Right lobe of liver (tissue), 6 donors: ENCODE results near the gene PPP2R5A. TPM values are rescaled to one million over a fixed set of nuclear protein-coding genes. Genes with fewer than 3 reads are reported as not detected.

Experiments
- ATAC-seq, 4 donors: fragments of 200-7000 bp; cut with Tn5 transposase; one replicate each; pipeline ENCODE4 v1.9.1; 2020; ENCODE audit warnings: mild to moderate bottlenecking in 4 of 4, moderate library complexity in 4 of 4
- DNase-seq, 3 donors: peaks; one replicate each; pipeline ENCODE4 v3.0.0-alpha.2; 2020
- H3K27ac ChIP-seq, 3 donors: fragments of 200-600 bp; one replicate each; pipeline ENCODE4 v1.8.0; 2022
- H3K27me3 ChIP-seq, 2 donors: fragments of 200-600 bp; one replicate each; pipeline ENCODE4 v1.8.0; 2022
- H3K36me3 ChIP-seq, 4 donors: fragments of 200-600 bp; sonication (generic) in 1 of 4; one replicate each; pipeline versions ENCODE4 v1.5.1 to v1.8.0; 2017 to 2022; ENCODE audit warnings: control low read depth in 1 of 4
- H3K4me1 ChIP-seq, 4 donors: fragments of 200-600 bp; sonication (generic) in 1 of 4; one replicate each; pipeline versions ENCODE4 v1.5.1 to v1.8.0; 2017 to 2022; ENCODE audit warnings: control low read depth in 1 of 4
- H3K4me3 ChIP-seq, 3 donors: fragments of 200-600 bp; one replicate each; pipeline ENCODE4 v1.8.0; 2022
- H3K9me3 ChIP-seq, 4 donors: fragments of 200-600 bp; sonication (generic) in 1 of 4; one replicate each; pipeline versions ENCODE4 v1.5.1 to v1.8.0; 2017 to 2022; ENCODE audit warnings: control low read depth in 1 of 4
- POLR2A ChIP-seq: fragments of 450-650 bp; IDR thresholded peaks from one replicate; pipeline ENCODE4 v1.6.1; 2017; ENCODE audit warnings: antibody characterized with exemption, mild to moderate bottlenecking
- WGBS: methylation state at CpG from one replicate; pipeline ENCODE4 v1.1.6; 2018; ENCODE audit warnings: low coverage, low lambda C conversion rate; ENCODE audit not compliant: insufficient coverage; ENCODE audit errors: missing lambda C conversion rate; 5-methylcytosine and 5-hydroxymethylcytosine counted together
- intact Hi-C, 2 donors: fragments of 100-400 bp; cut with DNase I; formaldehyde crosslinking; loops; one replicate each; pipeline versions ENCODE4 v1.11.2 to v1.14.1; 2022
- total RNA-seq, 6 experiments: library from RNA; depleted of rRNA in 2 of 6; stranded (reverse); fragments of >200 nt in 2 of 6; fragmentation: NEBNext Ultra II Directional in 3 of 6; extraction: Animal tissue kit (Norgen Biotek cat#: 25700) in 3 of 6; gene quantifications; one replicate each; pipeline versions ENCODE4 v1.1.0 to v1.2.4, GENCODE V29; 2016 to 2023
- TF ChIP-seq, protein P1 (sequence below), 4 donors: fragments of 200-600 bp in 3 of 4; fragments of 450-650 bp in 1 of 4; IDR thresholded peaks; one replicate each; pipeline versions ENCODE4 v1.5.1 to v1.8.0; 2016 to 2022; ENCODE audit warnings: antibody characterized with exemption in 4 of 4, mild to moderate bottlenecking in 2 of 4
- donor health status: DM: no; HTN: yes; CAD: no.
- donor health status: DM: no; HTN: no; CAD: no.
- donor health status: DM: no; HTN: no; CAD: no.
- donor health status: DM: no; HTN: yes; CAD: no.
- donor health status: DM: no; HTN: yes; CAD: no.

Gene PPP2R5A
- total RNA-seq, 6 experiments from 2014 or later: 28.5 to 57.2 (median 33.3) TPM

- DNase-seq (no peak), ATAC-seq (no peak)
- peaks cover 0 to 59% (median 22%) of the 10 kb centered on the region in 4 donors for H3K4me1 ChIP-seq
- intact Hi-C loops: no loop called here
- TF ChIP-seq POLR2A: no peak
- TF ChIP-seq, protein P1, sequence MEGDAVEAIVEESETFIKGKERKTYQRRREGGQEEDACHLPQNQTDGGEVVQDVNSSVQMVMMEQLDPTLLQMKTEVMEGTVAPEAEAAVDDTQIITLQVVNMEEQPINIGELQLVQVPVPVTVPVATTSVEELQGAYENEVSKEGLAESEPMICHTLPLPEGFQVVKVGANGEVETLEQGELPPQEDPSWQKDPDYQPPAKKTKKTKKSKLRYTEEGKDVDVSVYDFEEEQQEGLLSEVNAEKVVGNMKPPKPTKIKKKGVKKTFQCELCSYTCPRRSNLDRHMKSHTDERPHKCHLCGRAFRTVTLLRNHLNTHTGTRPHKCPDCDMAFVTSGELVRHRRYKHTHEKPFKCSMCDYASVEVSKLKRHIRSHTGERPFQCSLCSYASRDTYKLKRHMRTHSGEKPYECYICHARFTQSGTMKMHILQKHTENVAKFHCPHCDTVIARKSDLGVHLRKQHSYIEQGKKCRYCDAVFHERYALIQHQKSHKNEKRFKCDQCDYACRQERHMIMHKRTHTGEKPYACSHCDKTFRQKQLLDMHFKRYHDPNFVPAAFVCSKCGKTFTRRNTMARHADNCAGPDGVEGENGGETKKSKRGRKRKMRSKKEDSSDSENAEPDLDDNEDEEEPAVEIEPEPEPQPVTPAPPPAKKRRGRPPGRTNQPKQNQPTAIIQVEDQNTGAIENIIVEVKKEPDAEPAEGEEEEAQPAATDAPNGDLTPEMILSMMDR (IDR thresholded peaks at IDR 0.05): no peak
- no peaks in the 10 kb centered on the region for H3K9me3 ChIP-seq
- no peaks in the 10 kb centered on the region for H3K36me3 ChIP-seq
- peak overlapping the region in 1 of 3 donors; percentile 78 for H3K4me3 ChIP-seq
- H3K27me3 ChIP-seq: no peaks in the 10 kb centered on the region
- peak overlapping the region in 2 of 3 donors; percentile 98 to 99 for H3K27ac ChIP-seq
Observed at GRCh38 chr1:212288615-212289014, 3.4 kb downstream of the PPP2R5A start.

GRCh38 chr1:212289262-212290077 is 4.3 kb downstream of the PPP2R5A start:
- intact Hi-C loops: no loop called here

GRCh38 chr1:212290608-212291007 is 5.4 kb downstream of the PPP2R5A start:
- DNase-seq (no peak), ATAC-seq (no peak)
- peaks cover 0 to 79% (median 20%) of the 10 kb centered on the region in 4 donors for H3K4me1 ChIP-seq
- intact Hi-C loops: no loop called here
- H3K27ac ChIP-seq: peak overlapping the region in 1 of 3 donors; percentile 52
- no peaks in the 10 kb centered on the region for H3K9me3 ChIP-seq
- no peak overlapping the region for H3K4me3 ChIP-seq
- no peaks in the 10 kb centered on the region for H3K36me3 ChIP-seq
- TF ChIP-seq, protein P1 (IDR thresholded peaks at IDR 0.05): no peak
- no peak for TF ChIP-seq POLR2A
- no peaks in the 10 kb centered on the region for H3K27me3 ChIP-seq

More at GRCh38 chr1:212289262-212290077, 4.3 kb downstream of the PPP2R5A start:
- H3K4me3 ChIP-seq: no peak overlapping the region
- H3K27ac ChIP-seq: peak overlapping the region in 1 of 3 donors; percentile 29
- H3K9me3 ChIP-seq: no peaks in the 10 kb centered on the region
- DNase-seq (no peak), ATAC-seq (no peak)
- 51% methylated on average over 4 of the region's 4 CpGs for WGBS
- H3K27me3 ChIP-seq: no peaks in the 10 kb centered on the region
- TF ChIP-seq, protein P1 (IDR thresholded peaks at IDR 0.05): no peak
- TF ChIP-seq POLR2A: no peak
- H3K4me1 ChIP-seq: peaks cover 0 to 68% (median 20%) of the 10 kb centered on the region in 4 donors
- no peaks in the 10 kb centered on the region for H3K36me3 ChIP-seq

DNA sequence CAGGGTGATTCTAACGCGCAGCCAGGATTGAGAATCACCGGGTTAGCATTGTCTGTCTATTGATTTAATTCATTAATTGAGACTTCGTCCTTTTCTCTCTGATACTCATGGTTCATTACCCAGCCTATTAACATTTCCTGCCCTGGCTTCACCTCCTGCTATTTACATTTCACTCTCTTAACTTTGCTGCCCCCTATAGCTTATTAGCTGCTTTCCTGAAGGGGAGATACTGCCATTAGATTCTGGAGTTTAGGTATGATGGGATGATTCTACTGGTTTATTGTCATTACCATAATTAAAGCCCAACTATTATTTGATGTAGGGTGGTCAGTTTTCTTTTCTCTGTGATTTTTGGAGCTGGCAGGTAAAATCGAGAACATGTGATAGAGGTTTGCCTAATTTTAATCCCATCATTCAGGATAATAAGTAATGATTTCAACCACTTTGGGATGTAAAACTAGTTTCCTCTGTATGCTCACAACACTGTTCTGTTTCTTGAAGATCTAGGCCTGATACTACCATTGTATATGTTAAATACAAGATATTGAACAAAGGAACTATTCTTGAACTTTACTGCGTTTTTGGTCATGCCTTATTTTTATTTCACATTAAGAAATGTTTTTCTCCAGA is 6.4 kb downstream of the PPP2R5A start:
- DNase-seq: no peak
- Histone ChIP-seq H3K9me3 (no peaks in the 10 kb centered on the region), H3K36me3 (no peaks in the 10 kb centered on the region), H3K27me3 (no peaks in the 10 kb centered on the region), H3K4me3 (no peak overlapping the region), H3K4me1 (peaks cover 0 to 79% (median 20%) of the 10 kb centered on the region in 4 donors), H3K27ac (peak overlapping the region in 2 of 3 donors; percentile 9 to 52)
- ATAC-seq: peak; percentile 69 to 86 (median 76)
- WGBS: 22% methylated on average over 6 of the region's 6 CpGs
- TF ChIP-seq, protein P1 (IDR thresholded peaks at IDR 0.05): peak; percentile 63 to 71 (median 69)
- TF ChIP-seq POLR2A: no peak
- intact Hi-C loops: no loop called here
